ENCODE results near the gene KRT31.
"Not testable (repeated sequence)": the region's sequence is repeated elsewhere in the genome, so short reads cannot be mapped to it uniquely, and the experiment has no call there.

Gene KRT31

GRCh38 chr17:41417576-41418015 lies 20.2 kb upstream of the KRT31 start:
- no peak for DNase-seq (ENCODE audit: low spot score)

GRCh38 chr17:41417127-41417526 lies 19.7 kb upstream of the KRT31 start:
- DNase-seq (ENCODE audit: low spot score): no peak

GRCh38 chr17:41416479-41416878 lies 19.1 kb upstream of the KRT31 start:
- DNase-seq (ENCODE audit: low spot score): no peak

- no peak for DNase-seq (ENCODE audit: low spot score)
These were observed 18.5 kb upstream of the KRT31 start for GRCh38 chr17:41415833-41416335.

GRCh38 chr17:41415411-41415810 lies 18.0 kb upstream of the KRT31 start:
- no peak for DNase-seq (ENCODE audit: low spot score)

- DNase-seq (ENCODE audit: low spot score): no peak
These were observed 16.6 kb upstream of the KRT31 start for GRCh38 chr17:41413982-41414381.

- no peak for DNase-seq (ENCODE audit: low spot score)
These were observed 16.0 kb upstream of the KRT31 start for GRCh38 chr17:41413353-41413957.

GRCh38 chr17:41411072-41411840 lies 13.8 kb upstream of the KRT31 start:
- no peak for DNase-seq (ENCODE audit: low spot score)

- DNase-seq (ENCODE audit: low spot score): no peak
These were observed 9.8 kb upstream of the KRT31 start for GRCh38 chr17:41407226-41407625.

GRCh38 chr17:41406205-41406604 lies 8.8 kb upstream of the KRT31 start:
- no peak for DNase-seq (ENCODE audit: low spot score)

- DNase-seq (ENCODE audit: low spot score): peak; percentile 44
These were observed 6.7 kb upstream of the KRT31 start for GRCh38 chr17:41404024-41404671.

GRCh38 chr17:41403404-41404023 lies 6.1 kb upstream of the KRT31 start:
- DNase-seq (ENCODE audit: low spot score): no peak

- DNase-seq (ENCODE audit: low spot score): no peak
These were observed 4.8 kb upstream of the KRT31 start for GRCh38 chr17:41402161-41402560.

GRCh38 chr17:41396340-41396739 lies 1.1 kb downstream of the KRT31 start:
- no peak for DNase-seq (ENCODE audit: low spot score)

GRCh38 chr17:41395611-41396010 lies 1.8 kb downstream of the KRT31 start:
- no peak for DNase-seq (ENCODE audit: low spot score)

- not testable (repeated sequence) for DNase-seq (ENCODE audit: low spot score)
These were observed 2.4 kb downstream of the KRT31 start for GRCh38 chr17:41395044-41395443.

GRCh38 chr17:41394254-41394996 lies 3.0 kb downstream of the KRT31 start:
- DNase-seq (ENCODE audit: low spot score): no peak

GRCh38 chr17:41393826-41394225 lies 3.6 kb downstream of the KRT31 start:
- no peak for DNase-seq (ENCODE audit: low spot score)

GRCh38 chr17:41393294-41393693 lies 4.1 kb downstream of the KRT31 start:
- no peak for DNase-seq (ENCODE audit: low spot score)

- DNase-seq (ENCODE audit: low spot score): no peak
These were observed 5.1 kb downstream of the KRT31 start for GRCh38 chr17:41392278-41392677.

GRCh38 chr17:41391535-41391934 lies 5.9 kb downstream of the KRT31 start:
- DNase-seq (ENCODE audit: low spot score): no peak

GRCh38 chr17:41390411-41390938 lies 6.9 kb downstream of the KRT31 start:
- DNase-seq (ENCODE audit: low spot score): no peak

All from CD4-positive, alpha-beta T cell treated with Interleukin-6 at 100 ng/mL for 8 hours (primary cell).